ENCODE results near the gene IRAK3. TPM values are rescaled to one million over a fixed set of nuclear protein-coding genes. Genes with fewer than 3 reads are reported as not detected.
A peak's percentile ranks its signal among the peaks of the same experiment; 100 is the strongest.

IRAK3 gene
- total RNA-seq, 1 experiment from 2014 or later, result 2.4 TPM

- no TSS peak for BruUV-seq (replicated peaks)
- no peak overlapping the region for H3K4me3 ChIP-seq (ENCODE audit: low read depth in 2 of 2, low read length in 2 of 2)
- ChIA-PET CTCF (interaction anchor here (1.0 kb wide), 1 partner anchor 157 kb away, joined by 3 read pairs; no protein-coding TSS in a partner anchor), POLR2A (no interaction called here)
- intact Hi-C loops (cut with micrococcal nuclease; ENCODE audit: unreplicated experiment) (no loop called here), in situ Hi-C loops (cut with HindIII; ENCODE audit: low pct_unique_long_range_greater_than_20kb, low sequenced_read_pairs) (no loop called here)
- ATAC-seq (no peak), DNase-seq (ENCODE audit: low read depth, low spot score) (no peak)
- H3K27ac ChIP-seq (ENCODE audit: low read length), result no peak overlapping the region
- H3K9me3 ChIP-seq (ENCODE audit: control insufficient read depth, insufficient read depth, low read depth, low read length), result no peaks in the 10 kb centered on the region
- peaks cover 5% of the 10 kb centered on the region; the same call in 1 of the 2 replicates for H3K27me3 ChIP-seq (ENCODE audit: control insufficient read depth, insufficient read depth, low read length)
- TF ChIP-seq CTCF (IDR thresholded peaks at IDR 0.05) (peak; percentile 72), TCF7L2 (IDR thresholded peaks at IDR 0.05; ENCODE audit: low read depth, low read length) (no peak)
- H3K4me1 ChIP-seq (ENCODE audit: control insufficient read depth, insufficient read depth, low read length), result no peaks in the 10 kb centered on the region
- H3K36me3 ChIP-seq (ENCODE audit: control insufficient read depth, insufficient read depth, low read length), result no peaks in the 10 kb centered on the region
Measured at GRCh38 chr12:66279123-66279712, 90.2 kb downstream of the IRAK3 start.

- TF ChIP-seq CTCF (IDR thresholded peaks at IDR 0.05) (no peak), TCF7L2 (IDR thresholded peaks at IDR 0.05; ENCODE audit: low read depth, low read length) (no peak), SIN3A (IDR thresholded peaks at IDR 0.05; ENCODE audit: borderline replicate concordance, insufficient read depth, low read depth, low read length) (no peak), REST (IDR thresholded peaks at IDR 0.05; ENCODE audit: insufficient read depth in 1 of 2, low read depth in 2 of 2, low read length in 1 of 2) (no peak), POLR2AphosphoS5 (IDR thresholded peaks at IDR 0.05; ENCODE audit: low read depth, low read length) (no peak)
- Histone ChIP-seq H3K36me3 (ENCODE audit: control insufficient read depth, insufficient read depth, low read length) (no peaks in the 10 kb centered on the region), H3K27me3 (ENCODE audit: control insufficient read depth, insufficient read depth, low read length) (peaks cover 5% of the 10 kb centered on the region; the same call in 1 of the 2 replicates), H3K4me1 (ENCODE audit: control insufficient read depth, insufficient read depth, low read length) (no peaks in the 10 kb centered on the region), H3K9me3 (ENCODE audit: control insufficient read depth, insufficient read depth, low read depth, low read length) (no peaks in the 10 kb centered on the region), H3K27ac (ENCODE audit: low read length) (no peak overlapping the region), H3K4me3 (ENCODE audit: low read depth in 2 of 2, low read length in 2 of 2) (no peak overlapping the region)
- intact Hi-C loops (cut with micrococcal nuclease; ENCODE audit: unreplicated experiment) (no loop called here), in situ Hi-C loops (cut with HindIII; ENCODE audit: low pct_unique_long_range_greater_than_20kb, low sequenced_read_pairs) (no loop called here)
- POLR2A ChIA-PET, result no interaction called here
- no TSS peak for BruUV-seq (replicated peaks)
- CTCF ChIA-PET, result no interaction called here
- ATAC-seq (no peak), DNase-seq (ENCODE audit: low read depth, low spot score) (no peak)
Measured at GRCh38 chr12:66280561-66280960, 91.5 kb downstream of the IRAK3 start.
